Neutrophil (primary cell): Measurements from ENCODE around the gene CDC14C.

Source experiments
- H3K27ac ChIP-seq: fragments of 200-600 bp; sonication (generic); 2 replicates; pipeline ENCODE4 v1.5.1; 2016; ENCODE audit warnings: mild to moderate bottlenecking, moderate library complexity
- H3K27me3 ChIP-seq: fragments of 200-600 bp; sonication (generic); 2 replicates; pipeline ENCODE4 v1.6.0; 2016; ENCODE audit warnings: mild to moderate bottlenecking
- H3K36me3 ChIP-seq: fragments of 200-600 bp; sonication (generic); 2 replicates; pipeline ENCODE4 v1.5.1; 2017
- H3K4me1 ChIP-seq, 2 experiments: fragments of 200-600 bp in 1 of 2; sonication (generic) in 1 of 2; 1 replicate in 1 of 2; 2 replicates in 1 of 2; pipeline versions ENCODE4 v1.5.1 to v1.6.1; 2013 to 2016; ENCODE audit warnings: low read depth in 1 of 2, low read length in 1 of 2, mild to moderate bottlenecking in 1 of 2, moderate library complexity in 1 of 2; ENCODE audit not compliant: control insufficient read depth in 1 of 2, insufficient read depth in 1 of 2
- H3K4me3 ChIP-seq, 2 experiments: fragments of 200-600 bp in 1 of 2; sonication (generic) in 1 of 2; 1 replicate in 1 of 2; 2 replicates in 1 of 2; pipeline ENCODE4 v1.5.1; 2013 to 2016; ENCODE audit warnings: low read depth in 1 of 2, low read length in 1 of 2, mild to moderate bottlenecking in 1 of 2, moderate library complexity in 1 of 2
- H3K9me3 ChIP-seq: fragments of 200-600 bp; sonication (generic); 2 replicates; pipeline ENCODE4 v1.5.1; 2016
- CTCF ChIP-seq: fragments of 200-600 bp; sonication (generic); IDR thresholded peaks from 2 replicates; pipeline ENCODE4 v1.5.1; 2016; ENCODE audit warnings: antibody characterized with exemption

The CDC14C gene

GRCh38 chr7:48932126-48932910, 8.0 kb downstream of the CDC14C start:
- Histone ChIP-seq H3K4me1 (no peaks in the 10 kb centered on the region), H3K27ac (no peak overlapping the region), H3K9me3 (no peaks in the 10 kb centered on the region), H3K36me3 (no peaks in the 10 kb centered on the region), H3K4me3 (no peak overlapping the region), H3K27me3 (no peaks in the 10 kb centered on the region)
- no peak for TF ChIP-seq CTCF

GRCh38 chr7:48933549-48934085, 9.3 kb downstream of the CDC14C start:
- Histone ChIP-seq H3K27me3 (no peaks in the 10 kb centered on the region), H3K4me1 (no peaks in the 10 kb centered on the region), H3K9me3 (no peaks in the 10 kb centered on the region), H3K27ac (no peak overlapping the region), H3K36me3 (no peaks in the 10 kb centered on the region), H3K4me3 (no peak overlapping the region)
- TF ChIP-seq CTCF, result no peak

- Histone ChIP-seq H3K36me3 (no peaks in the 10 kb centered on the region), H3K27ac (no peak overlapping the region), H3K4me1 (no peaks in the 10 kb centered on the region), H3K27me3 (no peaks in the 10 kb centered on the region), H3K4me3 (no peak overlapping the region), H3K9me3 (no peaks in the 10 kb centered on the region)
- no peak for TF ChIP-seq CTCF
Observed at GRCh38 chr7:48938539-48939295, 14.4 kb downstream of the CDC14C start.

- Histone ChIP-seq H3K27me3 (no peaks in the 10 kb centered on the region), H3K9me3 (no peaks in the 10 kb centered on the region), H3K4me3 (no peak overlapping the region), H3K4me1 (no peaks in the 10 kb centered on the region), H3K27ac (no peak overlapping the region), H3K36me3 (no peaks in the 10 kb centered on the region)
- TF ChIP-seq CTCF, result no peak
Observed at GRCh38 chr7:48943279-48943990, 19.1 kb downstream of the CDC14C start.

DNA sequence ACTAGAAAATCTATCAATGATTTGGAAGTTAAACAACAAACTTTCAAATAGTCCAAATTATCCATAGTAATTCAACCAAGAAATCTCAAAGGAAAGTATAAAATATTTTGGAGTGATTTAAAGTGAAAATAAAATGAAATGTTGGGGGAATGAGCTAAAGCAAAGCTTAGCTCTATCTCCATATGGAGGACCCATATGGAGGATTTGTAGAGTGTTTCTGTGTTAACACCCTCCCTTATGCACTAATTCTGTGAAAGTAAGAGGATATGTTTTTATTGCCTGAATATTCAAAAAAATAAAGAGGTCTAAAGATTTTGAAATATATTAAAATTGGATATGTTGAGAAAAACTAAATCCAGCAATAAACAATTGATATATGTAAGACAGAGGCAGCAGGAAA, 31.6 kb downstream of the CDC14C start:
- Histone ChIP-seq H3K4me1 (no peaks in the 10 kb centered on the region), H3K9me3 (no peaks in the 10 kb centered on the region), H3K36me3 (no peaks in the 10 kb centered on the region), H3K27ac (no peak overlapping the region), H3K4me3 (no peak overlapping the region), H3K27me3 (no peaks in the 10 kb centered on the region)
- TF ChIP-seq CTCF, result no peak
